ENCODE measurements around the gene GSTK1.

The GSTK1 gene

GRCh38 chr7:143303733-143304132, 40.5 kb downstream of the GSTK1 start:
- TF ChIP-seq YY1 (IDR thresholded peaks at IDR 0.05; ENCODE audit: low read depth) (no peak), NFIC (IDR thresholded peaks at IDR 0.05) (no peak), USF1 (IDR thresholded peaks at IDR 0.05) (no peak), TCF12 (IDR thresholded peaks at IDR 0.05; ENCODE audit: low read depth) (no peak), TEAD4 (IDR thresholded peaks at IDR 0.05) (no peak), MAX (IDR thresholded peaks at IDR 0.05) (no peak), CEBPB (IDR thresholded peaks at IDR 0.05) (no peak), EP300 (IDR thresholded peaks at IDR 0.05; ENCODE audit: borderline replicate concordance) (no peak), RAD21 (IDR thresholded peaks at IDR 0.05; ENCODE audit: low read depth) (no peak), TAF1 (IDR thresholded peaks at IDR 0.05; ENCODE audit: low read depth) (no peak), ZBTB7A (IDR thresholded peaks at IDR 0.05; ENCODE audit: low read depth) (no peak), CREB1 (IDR thresholded peaks at IDR 0.05; ENCODE audit: low read depth) (no peak), FOXM1 (IDR thresholded peaks at IDR 0.05; ENCODE audit: borderline replicate concordance, low read depth) (no peak), REST (IDR thresholded peaks at IDR 0.05; ENCODE audit: low read depth) (no peak), EGR1 (IDR thresholded peaks at IDR 0.05) (no peak)

GRCh38 chr7:143304938-143305337, 41.7 kb downstream of the GSTK1 start:
- TF ChIP-seq TAF1 (IDR thresholded peaks at IDR 0.05; ENCODE audit: low read depth) (no peak), CREB1 (IDR thresholded peaks at IDR 0.05; ENCODE audit: low read depth) (no peak), TEAD4 (IDR thresholded peaks at IDR 0.05) (no peak), EP300 (IDR thresholded peaks at IDR 0.05; ENCODE audit: borderline replicate concordance) (no peak), TCF12 (IDR thresholded peaks at IDR 0.05; ENCODE audit: low read depth) (no peak), YY1 (IDR thresholded peaks at IDR 0.05; ENCODE audit: low read depth) (no peak), FOXM1 (IDR thresholded peaks at IDR 0.05; ENCODE audit: borderline replicate concordance, low read depth) (no peak), RAD21 (IDR thresholded peaks at IDR 0.05; ENCODE audit: low read depth) (no peak), USF1 (IDR thresholded peaks at IDR 0.05) (no peak), CEBPB (IDR thresholded peaks at IDR 0.05) (no peak)

GRCh38 chr7:143305423-143306070, 42.3 kb downstream of the GSTK1 start:
- TF ChIP-seq TEAD4 (IDR thresholded peaks at IDR 0.05), result no peak
- peak; percentile 76 for TF ChIP-seq RAD21 (IDR thresholded peaks at IDR 0.05; ENCODE audit: low read depth)

GRCh38 chr7:143308632-143309031, 45.4 kb downstream of the GSTK1 start:
- TF ChIP-seq REST (IDR thresholded peaks at IDR 0.05; ENCODE audit: low read depth), result no peak
- TF ChIP-seq TCF12 (IDR thresholded peaks at IDR 0.05; ENCODE audit: low read depth), result no peak
- no peak for TF ChIP-seq ZBTB7A (IDR thresholded peaks at IDR 0.05; ENCODE audit: low read depth)
- no peak for TF ChIP-seq USF1 (IDR thresholded peaks at IDR 0.05)
- TF ChIP-seq RAD21 (IDR thresholded peaks at IDR 0.05; ENCODE audit: low read depth), result no peak
- TF ChIP-seq CREB1 (IDR thresholded peaks at IDR 0.05; ENCODE audit: low read depth), result no peak
- TF ChIP-seq NFIC (IDR thresholded peaks at IDR 0.05), result no peak
- no peak for TF ChIP-seq EP300 (IDR thresholded peaks at IDR 0.05; ENCODE audit: borderline replicate concordance)
- no peak for TF ChIP-seq EGR1 (IDR thresholded peaks at IDR 0.05)
- no peak for TF ChIP-seq FOXM1 (IDR thresholded peaks at IDR 0.05; ENCODE audit: borderline replicate concordance, low read depth)
- no peak for TF ChIP-seq MAX (IDR thresholded peaks at IDR 0.05)

- no peak for TF ChIP-seq EGR1 (IDR thresholded peaks at IDR 0.05)
- TF ChIP-seq ZBTB7A (IDR thresholded peaks at IDR 0.05; ENCODE audit: low read depth), result no peak
Observed at GRCh38 chr7:143314127-143314526, 50.9 kb downstream of the GSTK1 start.

- TF ChIP-seq ZBTB7A (IDR thresholded peaks at IDR 0.05; ENCODE audit: low read depth), result no peak
- no peak for TF ChIP-seq EP300 (IDR thresholded peaks at IDR 0.05; ENCODE audit: borderline replicate concordance)
- TF ChIP-seq CEBPB (IDR thresholded peaks at IDR 0.05), result no peak
- no peak for TF ChIP-seq RAD21 (IDR thresholded peaks at IDR 0.05; ENCODE audit: low read depth)
- TF ChIP-seq YY1 (IDR thresholded peaks at IDR 0.05; ENCODE audit: low read depth), result no peak
- no peak for TF ChIP-seq MAX (IDR thresholded peaks at IDR 0.05)
Observed at GRCh38 chr7:143315776-143316175, 52.5 kb downstream of the GSTK1 start, which contains the start of gene CLCN1. Gene CLCN1 (plus strand): TSS chr7:143316111. CDS start chr7:143316213, 102 bp downstream.
